PC-3 (cell line): Measurements from ENCODE around the gene SOST. TPM values are rescaled to one million over a fixed set of nuclear protein-coding genes. Genes with fewer than 3 reads are reported as not detected.
A peak's percentile ranks its signal among the peaks of the same experiment; 100 is the strongest.

Experiments used
- ATAC-seq: fragments of 200-7000 bp; cut with Tn5 transposase; 2 replicates; pipeline ENCODE4 v1.9.1; 2020; ENCODE audit warnings: mild to moderate bottlenecking, moderate library complexity
- Bru-seq: library from RNA; stranded (reverse); fragments of 400-500 nt; gene quantifications from one replicate; lab custom pipeline; 2021; lab: Mats Ljungman, UMichigan
- BruChase-seq, 2 experiments: library from RNA; stranded (reverse); fragments of 400-500 nt; gene quantifications; one replicate each; lab custom pipeline; 2021; lab: Mats Ljungman, UMichigan
- BruUV-seq: library from RNA; stranded (reverse); fragments of 400-500 nt; replicated peaks from 2 replicates; lab custom pipeline; 2021; lab: Mats Ljungman, UMichigan
- CTCF ChIA-PET: fragments of 300-600 bp; sonication (Branson Sonifier 250); formaldehyde crosslinking; loops from one replicate; lab custom pipeline; 2022; ENCODE audit warnings: antibody characterized with exemption; lab: Charles Lee
- POLR2A ChIA-PET: fragments of 300-600 bp; sonication (Branson Sonifier 250); formaldehyde crosslinking; loops from one replicate; lab custom pipeline; 2022; ENCODE audit warnings: antibody characterized with exemption; ENCODE audit not compliant: unreplicated experiment; lab: Charles Lee
- DNase-seq: peaks from one replicate; pipeline ENCODE4 v3.0.0-alpha.2; 2015
- H2AFZ ChIP-seq: fragments of 300-600 bp; sonication (generic); 2 replicates; pipeline ENCODE4 v1.6.0; 2016; ENCODE audit warnings: antibody characterized with exemption, low read length
- H3F3A ChIP-seq: fragments of 300-600 bp; sonication (generic); one replicate; pipeline ENCODE4 v1.6.0; 2017; ENCODE audit warnings: antibody characterized with exemption, low read length, control low read depth, mild to moderate bottlenecking; ENCODE audit not compliant: unreplicated experiment
- H3K27ac ChIP-seq: fragments of 300-600 bp; sonication (generic); 2 replicates; pipeline ENCODE4 v1.5.1; 2016; ENCODE audit warnings: mild to moderate bottlenecking, low read length
- H3K27me3 ChIP-seq: fragments of 300-600 bp; sonication (generic); 2 replicates; pipeline ENCODE4 v1.6.1; 2016; ENCODE audit warnings: low read length, mixed read lengths
- H3K36me3 ChIP-seq: fragments of 300-600 bp; sonication (generic); 2 replicates; pipeline ENCODE4 v1.6.1; 2016; ENCODE audit warnings: low read depth, mixed run types, low read length, mixed read lengths
- H3K4me1 ChIP-seq: fragments of 300-600 bp; sonication (generic); 2 replicates; pipeline ENCODE4 v1.5.1; 2016; ENCODE audit warnings: low read length; ENCODE audit not compliant: insufficient read depth
- H3K4me2 ChIP-seq: fragments of 300-600 bp; sonication (generic); 2 replicates; pipeline ENCODE4 v1.6.0; 2016; ENCODE audit warnings: low read length
- H3K4me3 ChIP-seq: fragments of 300-600 bp; sonication (generic); 2 replicates; pipeline ENCODE4 v1.5.1; 2016; ENCODE audit warnings: mild to moderate bottlenecking, low read length, mixed read lengths
- H3K79me2 ChIP-seq: fragments of 300-600 bp; sonication (generic); 2 replicates; pipeline ENCODE4 v1.6.1; 2017; ENCODE audit warnings: low read length, mixed read lengths
- H3K9ac ChIP-seq: fragments of 300-600 bp; sonication (generic); 2 replicates; pipeline ENCODE4 v1.6.0; 2016; ENCODE audit warnings: mild to moderate bottlenecking, low read length
- H3K9me2 ChIP-seq: fragments of 300-600 bp; sonication (generic); replicated peaks from 2 replicates; pipeline ENCODE4 v1.6.1; 2016; ENCODE audit warnings: mixed run types, low read length, mixed read lengths
- H3K9me3 ChIP-seq: fragments of 300-600 bp; sonication (generic); 2 replicates; pipeline ENCODE4 v1.6.1; 2016; ENCODE audit warnings: low read length, mixed read lengths
- H4K20me1 ChIP-seq: fragments of 300-600 bp; sonication (generic); 2 replicates; pipeline ENCODE4 v1.6.1; 2016; ENCODE audit warnings: low read length, mixed read lengths
- EZH2 ChIP-seq: fragments of 300-600 bp; sonication (generic); IDR thresholded peaks from one replicate; pipeline ENCODE4 v1.6.1; 2017; ENCODE audit warnings: antibody characterized with exemption, mild to moderate bottlenecking, low read length; ENCODE audit not compliant: unreplicated experiment
- EZH2phosphoT487 ChIP-seq: fragments of 300-600 bp; sonication (generic); IDR thresholded peaks from 2 replicates; pipeline ENCODE4 v1.6.1; 2018; ENCODE audit warnings: mild to moderate bottlenecking, antibody characterized with exemption, low read length, borderline replicate concordance
- intact Hi-C: fragments of 100-400 bp; cut with micrococcal nuclease; formaldehyde crosslinking; loops from 2 replicates; pipeline ENCODE4 v1.9.0; 2023
- long read RNA-seq: library from polyadenylated mRNA; unstranded; transcript quantifications from one replicate; pipeline ENCODE4 v2.0.0, GENCODE V29; 2021; ENCODE audit not compliant: unreplicated experiment
- total RNA-seq: library from RNA; depleted of rRNA; stranded (reverse); fragments of >200 nt; gene quantifications from 2 replicates; pipeline ENCODE4 v1.2.3, GENCODE V29; 2014; rRNA removed
- TF ChIP-seq, protein P1 (sequence below): fragments of 300-600 bp; sonication (generic); conservative IDR thresholded peaks from 2 replicates; pipeline ENCODE4 v1.5.1; 2017; ENCODE audit warnings: antibody characterized with exemption, low read depth, mild to moderate bottlenecking, low read length

Gene SOST
- total RNA-seq (not detected in 2 replicates), Bru-seq, nascent RNA (percentile 11 among the genes with signal in this experiment), BruChase-seq, experiment 1, labeled RNA remaining after a 6-hour chase (not detected), BruChase-seq, experiment 2, labeled RNA remaining after a 2-hour chase (percentile 10 among the genes with signal in this experiment)
- long read RNA-seq: 0 reads

DNA sequence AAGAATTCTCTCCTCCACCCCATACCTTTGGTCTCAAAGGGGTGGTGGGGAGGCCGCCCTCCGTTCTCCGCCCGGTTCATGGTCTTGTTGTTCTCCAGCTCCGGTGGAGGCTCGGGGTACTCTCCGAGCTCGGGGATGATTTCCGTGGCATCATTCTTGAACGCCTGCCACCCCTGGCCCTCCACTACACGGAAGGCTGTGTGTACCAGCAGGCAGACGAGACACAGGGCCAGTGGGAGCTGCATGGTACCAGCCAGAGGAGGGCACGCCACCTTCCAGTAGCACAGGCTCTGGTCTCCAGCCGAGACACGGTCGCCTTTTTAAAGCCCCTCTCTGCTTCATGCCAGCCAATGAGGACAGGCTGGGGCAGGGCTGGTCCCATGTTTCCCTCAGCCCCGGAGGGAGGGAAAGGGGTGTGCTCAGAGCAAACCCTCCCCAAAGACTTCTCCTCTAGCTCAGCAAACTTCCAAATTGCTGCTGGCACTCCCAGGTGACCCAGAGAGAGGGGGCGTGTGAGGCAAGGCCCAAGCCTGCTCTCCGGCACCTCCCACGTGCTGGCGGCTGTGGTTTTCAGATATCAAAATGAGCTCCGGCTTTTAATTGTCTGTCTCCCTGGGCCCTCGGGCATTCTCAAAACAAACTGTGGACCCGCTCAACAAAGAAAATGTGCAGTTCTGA lies at the start of gene SOST:
TSS of gene SOST (minus strand) at position 295 of the 678 bp plus-strand sequence. CDS start at position 245, 50 bp downstream.
- H3K4me1 ChIP-seq: peaks cover 28% of the 10 kb centered on the region
- no peaks in the 10 kb centered on the region for H3F3A ChIP-seq
- ATAC-seq: no peak
- H3K36me3 ChIP-seq: no peaks in the 10 kb centered on the region
- CTCF ChIA-PET: interaction anchor here (1.5 to 3.3 kb wide), 2 partner anchors 64 to 67 kb away, joined by 4 to 36 read pairs; no protein-coding TSS in a partner anchor
- H3K4me2 ChIP-seq: no peak within 1 kb of the TSS
- no peaks in the 10 kb centered on the region for H3K9me3 ChIP-seq
- H3K9ac ChIP-seq: no peak within 1 kb of the TSS
- intact Hi-C loops: no loop called here
- H4K20me1 ChIP-seq: no peaks in the 10 kb centered on the region
- no peaks in the 10 kb centered on the region for H3K9me2 ChIP-seq
- no TSS peak for BruUV-seq
- no peak within 1 kb of the TSS for H3K4me3 ChIP-seq
- no peaks in the 10 kb centered on the region for H3K27me3 ChIP-seq
- TF ChIP-seq EZH2phosphoT487 (no peak), EZH2 (no peak)
- TF ChIP-seq, protein P1, sequence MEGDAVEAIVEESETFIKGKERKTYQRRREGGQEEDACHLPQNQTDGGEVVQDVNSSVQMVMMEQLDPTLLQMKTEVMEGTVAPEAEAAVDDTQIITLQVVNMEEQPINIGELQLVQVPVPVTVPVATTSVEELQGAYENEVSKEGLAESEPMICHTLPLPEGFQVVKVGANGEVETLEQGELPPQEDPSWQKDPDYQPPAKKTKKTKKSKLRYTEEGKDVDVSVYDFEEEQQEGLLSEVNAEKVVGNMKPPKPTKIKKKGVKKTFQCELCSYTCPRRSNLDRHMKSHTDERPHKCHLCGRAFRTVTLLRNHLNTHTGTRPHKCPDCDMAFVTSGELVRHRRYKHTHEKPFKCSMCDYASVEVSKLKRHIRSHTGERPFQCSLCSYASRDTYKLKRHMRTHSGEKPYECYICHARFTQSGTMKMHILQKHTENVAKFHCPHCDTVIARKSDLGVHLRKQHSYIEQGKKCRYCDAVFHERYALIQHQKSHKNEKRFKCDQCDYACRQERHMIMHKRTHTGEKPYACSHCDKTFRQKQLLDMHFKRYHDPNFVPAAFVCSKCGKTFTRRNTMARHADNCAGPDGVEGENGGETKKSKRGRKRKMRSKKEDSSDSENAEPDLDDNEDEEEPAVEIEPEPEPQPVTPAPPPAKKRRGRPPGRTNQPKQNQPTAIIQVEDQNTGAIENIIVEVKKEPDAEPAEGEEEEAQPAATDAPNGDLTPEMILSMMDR: no peak
- no peak within 1 kb of the TSS for H2AFZ ChIP-seq
- no peak for DNase-seq
- no peaks in the 10 kb centered on the region for H3K79me2 ChIP-seq
- POLR2A ChIA-PET: interaction anchor here (0.7 kb wide), 1 partner anchor 20 kb away, joined by 14 read pairs; the partner anchor contains the start of gene DUSP3
- H3K27ac ChIP-seq: no peak within 1 kb of the TSS

DNA sequence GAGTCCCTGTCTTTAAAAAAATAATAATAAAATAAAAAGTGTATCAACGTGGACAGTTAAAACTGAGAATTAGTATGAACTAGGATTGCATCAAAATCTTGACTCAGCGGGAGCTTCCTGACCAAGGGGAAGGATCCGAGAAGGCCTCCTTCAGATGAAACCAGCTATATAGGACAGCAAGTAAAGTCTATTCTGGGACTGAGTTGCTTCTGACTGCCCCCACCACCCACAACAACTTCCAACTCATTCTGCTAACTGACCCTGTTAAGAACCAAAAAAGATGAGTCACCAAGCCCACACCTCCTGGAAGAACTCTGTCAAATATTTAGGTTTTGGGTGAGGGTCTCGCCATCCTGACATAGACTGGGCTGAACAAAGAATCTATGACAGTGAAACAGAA lies 49.5 kb upstream of the SOST start:
- no peak for ATAC-seq
- H3F3A ChIP-seq: no peaks in the 10 kb centered on the region
- H3K9ac ChIP-seq: no peak overlapping the region
- POLR2A ChIA-PET: no interaction called here
- H3K79me2 ChIP-seq: no peaks in the 10 kb centered on the region
- H3K27me3 ChIP-seq: no peaks in the 10 kb centered on the region
- H3K4me1 ChIP-seq: no peaks in the 10 kb centered on the region
- intact Hi-C loops: no loop called here
- CTCF ChIA-PET: no interaction called here
- no peak overlapping the region for H3K27ac ChIP-seq
- no peaks in the 10 kb centered on the region for H3K9me3 ChIP-seq
- H4K20me1 ChIP-seq: no peaks in the 10 kb centered on the region
- H3K4me2 ChIP-seq: no peak overlapping the region
- H3K36me3 ChIP-seq: peaks cover 32% of the 10 kb centered on the region
- no TSS peak for BruUV-seq
- H3K4me3 ChIP-seq: no peak overlapping the region
- DNase-seq: no peak
- H2AFZ ChIP-seq: no peak overlapping the region
- TF ChIP-seq EZH2 (no peak), EZH2phosphoT487 (no peak)
- TF ChIP-seq, protein P1: no peak
- H3K9me2 ChIP-seq: no peaks in the 10 kb centered on the region

DNA sequence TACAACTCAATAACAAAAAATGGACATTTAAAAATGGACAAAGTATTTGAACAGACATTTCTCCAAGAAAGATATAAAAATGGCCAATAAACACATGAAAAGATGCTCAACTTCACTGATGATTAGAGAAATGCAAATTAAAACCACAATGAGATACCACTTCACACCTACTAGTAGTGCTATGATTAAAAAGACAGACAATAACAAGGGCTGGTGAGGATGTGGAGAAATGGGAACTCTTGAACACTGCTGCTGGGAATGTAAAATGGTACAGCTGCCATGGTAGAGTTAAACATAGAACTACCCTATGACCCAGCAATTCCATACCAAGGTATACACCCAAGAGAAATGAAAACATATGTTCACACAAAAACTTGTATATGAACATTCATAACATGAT lies 46.5 kb upstream of the SOST start:
- H2AFZ ChIP-seq: no peak overlapping the region
- ATAC-seq: no peak
- no peak overlapping the region for H3K9ac ChIP-seq
- no TSS peak for BruUV-seq
- ChIA-PET CTCF (no interaction called here), POLR2A (no interaction called here)
- peaks cover 24% of the 10 kb centered on the region for H3K36me3 ChIP-seq
- no peaks in the 10 kb centered on the region for H3F3A ChIP-seq
- intact Hi-C loops: no loop called here
- no peak overlapping the region for H3K4me3 ChIP-seq
- H3K4me2 ChIP-seq: no peak overlapping the region
- H3K79me2 ChIP-seq: no peaks in the 10 kb centered on the region
- no peak overlapping the region for H3K27ac ChIP-seq
- H3K27me3 ChIP-seq: no peaks in the 10 kb centered on the region
- no peaks in the 10 kb centered on the region for H4K20me1 ChIP-seq
- no peak for DNase-seq
- H3K9me3 ChIP-seq: no peaks in the 10 kb centered on the region
- H3K4me1 ChIP-seq: no peaks in the 10 kb centered on the region
- TF ChIP-seq EZH2 (no peak), EZH2phosphoT487 (no peak)
- TF ChIP-seq, protein P1: no peak
- H3K9me2 ChIP-seq: no peaks in the 10 kb centered on the region
